Neural cell (in vitro differentiated cells): ENCODE measurements around the gene DOP1B. TPM values are rescaled to one million over a fixed set of nuclear protein-coding genes. Genes with fewer than 3 reads are reported as not detected.

ENCODE experiments used
- H2AFZ ChIP-seq: fragments of 200-600, 300-800 bp; sonication (generic), shearing (Covaris generic); 2 replicates; pipeline ENCODE4 v1.6.0; 2014; ENCODE audit warnings: low read depth, mild to moderate bottlenecking, antibody characterized with exemption, low read length, moderate library complexity
- H3F3A ChIP-seq: fragments of 200-600 bp; shearing (Covaris generic); 2 replicates; pipeline ENCODE4 v1.6.1; 2016; ENCODE audit warnings: mild to moderate bottlenecking, moderate library complexity, mixed read lengths, antibody characterized with exemption, low read length; ENCODE audit not compliant: insufficient read depth, poor library complexity, severe bottlenecking
- H3K27ac ChIP-seq: fragments of 200-600, 300-800 bp; sonication (generic), shearing (Covaris generic); 2 replicates; pipeline ENCODE4 v1.5.1; 2014; ENCODE audit warnings: mild to moderate bottlenecking, low read length, moderate library complexity
- H3K27me3 ChIP-seq: fragments of 300-800, 200-600 bp; sonication (generic), shearing (Covaris generic); 2 replicates; pipeline ENCODE4 v1.6.0; 2014; ENCODE audit warnings: mild to moderate bottlenecking, low read depth, low read length, moderate library complexity; ENCODE audit not compliant: insufficient read depth
- H3K36me3 ChIP-seq: fragments of 300-800, 200-600 bp; sonication (generic), shearing (Covaris generic); 2 replicates; pipeline ENCODE4 v1.5.1; 2014; ENCODE audit warnings: mild to moderate bottlenecking, antibody characterized with exemption, low read length, moderate library complexity; ENCODE audit not compliant: insufficient read depth
- H3K4me2 ChIP-seq: fragments of 300-800, 200-600 bp; sonication (generic), shearing (Covaris generic); 2 replicates; pipeline ENCODE4 v1.6.0; 2014; ENCODE audit warnings: mild to moderate bottlenecking, low read length
- H3K4me3 ChIP-seq: fragments of 300-800, 200-600 bp; sonication (generic), shearing (Covaris generic); 2 replicates; pipeline ENCODE4 v1.5.1; 2014; ENCODE audit warnings: mild to moderate bottlenecking, low read length, moderate library complexity
- H3K79me2 ChIP-seq: fragments of 200-600 bp; shearing (Covaris generic); replicated peaks from 2 replicates; pipeline ENCODE4 v1.6.0; 2014; ENCODE audit warnings: mild to moderate bottlenecking, low read length, moderate library complexity; ENCODE audit not compliant: insufficient read depth
- H3K9ac ChIP-seq: fragments of 300-800, 200-600 bp; sonication (generic), shearing (Covaris generic); 2 replicates; pipeline ENCODE4 v1.6.1; 2016; ENCODE audit warnings: mild to moderate bottlenecking, low read length, mixed read lengths
- H3K9me2 ChIP-seq: fragments of 200-600 bp; shearing (Covaris generic); 2 replicates; pipeline ENCODE4 v1.6.1; 2016; ENCODE audit warnings: mild to moderate bottlenecking, low read length, mixed read lengths; ENCODE audit not compliant: insufficient read depth
- H3K9me3 ChIP-seq: fragments of 200-600, 300-800 bp; sonication (generic), shearing (Covaris generic); 2 replicates; pipeline ENCODE4 v1.6.1; 2016; ENCODE audit warnings: mild to moderate bottlenecking, mixed run types, low read length, moderate library complexity, mixed read lengths
- H4K20me1 ChIP-seq: fragments of 200-600 bp; shearing (Covaris generic); 2 replicates; pipeline ENCODE4 v1.6.1; 2016; ENCODE audit warnings: mild to moderate bottlenecking, mixed run types; ENCODE audit not compliant: insufficient read depth
- EP300 ChIP-seq: fragments of 450-650 bp; conservative IDR thresholded peaks from 2 replicates; pipeline ENCODE4 v1.6.1; 2014; ENCODE audit warnings: antibody characterized with exemption, mild to moderate bottlenecking, moderate library complexity; ENCODE audit not compliant: poor library complexity, severe bottlenecking
- EZH2 ChIP-seq: fragments of 200-600, 300-800 bp; shearing (Covaris generic), sonication (generic); IDR thresholded peaks from 2 replicates; pipeline ENCODE4 v1.6.1; 2014; ENCODE audit warnings: antibody characterized with exemption, low read length, borderline replicate concordance, mild to moderate bottlenecking; ENCODE audit not compliant: insufficient read depth, poor library complexity, severe bottlenecking
- MXI1 ChIP-seq: fragments of 450-650 bp; conservative IDR thresholded peaks from 2 replicates; pipeline ENCODE4 v1.6.1; 2014; ENCODE audit warnings: antibody characterized with exemption, mild to moderate bottlenecking; ENCODE audit not compliant: poor library complexity, severe bottlenecking
- POLR2AphosphoS5 ChIP-seq: IDR thresholded peaks from 2 replicates; pipeline ENCODE4 v1.6.1; 2012
- RAD21 ChIP-seq: fragments of 450-650 bp; conservative IDR thresholded peaks from 2 replicates; pipeline ENCODE4 v1.6.1; 2014; ENCODE audit warnings: antibody characterized with exemption, mild to moderate bottlenecking, moderate library complexity
- SMC3 ChIP-seq: fragments of 450-650 bp; conservative IDR thresholded peaks from 2 replicates; pipeline ENCODE4 v1.6.1; 2014; ENCODE audit warnings: antibody characterized with exemption, mild to moderate bottlenecking, moderate library complexity; ENCODE audit not compliant: poor library complexity
- TAF1 ChIP-seq: IDR thresholded peaks from 2 replicates; pipeline ENCODE4 v1.6.1; 2012; ENCODE audit warnings: low read depth
- polyA plus RNA-seq: library from polyadenylated mRNA; depleted of rRNA; stranded (reverse); fragments of >200 nt; gene quantifications from 2 replicates; pipeline ENCODE4 v1.2.3, GENCODE V29; 2014
- TF ChIP-seq, protein P1 (sequence below): fragments of 450-650 bp; IDR thresholded peaks from 2 replicates; pipeline ENCODE4 v1.5.1; 2014; ENCODE audit warnings: antibody characterized with exemption, mild to moderate bottlenecking, moderate library complexity; ENCODE audit not compliant: poor library complexity, severe bottlenecking
- TF ChIP-seq, protein P2 (sequence below): IDR thresholded peaks from 2 replicates; pipeline ENCODE4 v1.6.1; 2012; ENCODE audit warnings: borderline replicate concordance

The DOP1B gene
- polyA plus RNA-seq, 1 donor from 2014 or later = 14.0 TPM

DNA sequence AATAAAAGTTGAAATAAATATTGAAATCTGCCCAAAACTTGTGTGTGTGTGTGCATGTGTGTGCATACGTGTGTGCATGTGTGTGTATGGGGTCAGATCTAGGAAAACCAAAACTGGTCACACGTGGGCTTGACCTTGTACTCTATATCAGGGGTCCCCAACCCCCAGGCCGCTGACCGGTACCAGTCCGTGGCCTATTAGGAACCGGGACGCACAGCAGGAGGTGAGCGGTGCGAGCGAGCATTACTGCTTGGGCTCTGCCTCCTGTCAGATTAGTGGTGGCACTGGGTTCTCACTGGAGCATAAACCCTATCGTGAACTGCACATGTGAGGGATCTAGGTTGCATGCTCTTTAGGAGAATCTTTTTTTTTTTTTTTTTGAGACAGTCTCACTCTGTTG lies 8.7 kb downstream of the DOP1B start:
- Histone ChIP-seq H3K9me3 (no peaks in the 10 kb centered on the region), H3K9me2 (no peaks in the 10 kb centered on the region), H3K9ac (no peak overlapping the region), H3K4me3 (no peak overlapping the region), H3K27me3 (no peaks in the 10 kb centered on the region), H3K36me3 (no peaks in the 10 kb centered on the region), H4K20me1 (no peaks in the 10 kb centered on the region), H3K79me2 (peaks cover 10% of the 10 kb centered on the region), H3K4me2 (no peak overlapping the region), H2AFZ (no peak overlapping the region), H3K27ac (no peak overlapping the region), H3F3A (no peaks in the 10 kb centered on the region)
- no peak for TF ChIP-seq EZH2
- TF ChIP-seq, protein P1, sequence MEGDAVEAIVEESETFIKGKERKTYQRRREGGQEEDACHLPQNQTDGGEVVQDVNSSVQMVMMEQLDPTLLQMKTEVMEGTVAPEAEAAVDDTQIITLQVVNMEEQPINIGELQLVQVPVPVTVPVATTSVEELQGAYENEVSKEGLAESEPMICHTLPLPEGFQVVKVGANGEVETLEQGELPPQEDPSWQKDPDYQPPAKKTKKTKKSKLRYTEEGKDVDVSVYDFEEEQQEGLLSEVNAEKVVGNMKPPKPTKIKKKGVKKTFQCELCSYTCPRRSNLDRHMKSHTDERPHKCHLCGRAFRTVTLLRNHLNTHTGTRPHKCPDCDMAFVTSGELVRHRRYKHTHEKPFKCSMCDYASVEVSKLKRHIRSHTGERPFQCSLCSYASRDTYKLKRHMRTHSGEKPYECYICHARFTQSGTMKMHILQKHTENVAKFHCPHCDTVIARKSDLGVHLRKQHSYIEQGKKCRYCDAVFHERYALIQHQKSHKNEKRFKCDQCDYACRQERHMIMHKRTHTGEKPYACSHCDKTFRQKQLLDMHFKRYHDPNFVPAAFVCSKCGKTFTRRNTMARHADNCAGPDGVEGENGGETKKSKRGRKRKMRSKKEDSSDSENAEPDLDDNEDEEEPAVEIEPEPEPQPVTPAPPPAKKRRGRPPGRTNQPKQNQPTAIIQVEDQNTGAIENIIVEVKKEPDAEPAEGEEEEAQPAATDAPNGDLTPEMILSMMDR = no peak
- TF ChIP-seq SMC3 = no peak
- no peak for TF ChIP-seq RAD21
- TF ChIP-seq TAF1 = no peak
- no peak for TF ChIP-seq POLR2AphosphoS5
- TF ChIP-seq, protein P2, sequence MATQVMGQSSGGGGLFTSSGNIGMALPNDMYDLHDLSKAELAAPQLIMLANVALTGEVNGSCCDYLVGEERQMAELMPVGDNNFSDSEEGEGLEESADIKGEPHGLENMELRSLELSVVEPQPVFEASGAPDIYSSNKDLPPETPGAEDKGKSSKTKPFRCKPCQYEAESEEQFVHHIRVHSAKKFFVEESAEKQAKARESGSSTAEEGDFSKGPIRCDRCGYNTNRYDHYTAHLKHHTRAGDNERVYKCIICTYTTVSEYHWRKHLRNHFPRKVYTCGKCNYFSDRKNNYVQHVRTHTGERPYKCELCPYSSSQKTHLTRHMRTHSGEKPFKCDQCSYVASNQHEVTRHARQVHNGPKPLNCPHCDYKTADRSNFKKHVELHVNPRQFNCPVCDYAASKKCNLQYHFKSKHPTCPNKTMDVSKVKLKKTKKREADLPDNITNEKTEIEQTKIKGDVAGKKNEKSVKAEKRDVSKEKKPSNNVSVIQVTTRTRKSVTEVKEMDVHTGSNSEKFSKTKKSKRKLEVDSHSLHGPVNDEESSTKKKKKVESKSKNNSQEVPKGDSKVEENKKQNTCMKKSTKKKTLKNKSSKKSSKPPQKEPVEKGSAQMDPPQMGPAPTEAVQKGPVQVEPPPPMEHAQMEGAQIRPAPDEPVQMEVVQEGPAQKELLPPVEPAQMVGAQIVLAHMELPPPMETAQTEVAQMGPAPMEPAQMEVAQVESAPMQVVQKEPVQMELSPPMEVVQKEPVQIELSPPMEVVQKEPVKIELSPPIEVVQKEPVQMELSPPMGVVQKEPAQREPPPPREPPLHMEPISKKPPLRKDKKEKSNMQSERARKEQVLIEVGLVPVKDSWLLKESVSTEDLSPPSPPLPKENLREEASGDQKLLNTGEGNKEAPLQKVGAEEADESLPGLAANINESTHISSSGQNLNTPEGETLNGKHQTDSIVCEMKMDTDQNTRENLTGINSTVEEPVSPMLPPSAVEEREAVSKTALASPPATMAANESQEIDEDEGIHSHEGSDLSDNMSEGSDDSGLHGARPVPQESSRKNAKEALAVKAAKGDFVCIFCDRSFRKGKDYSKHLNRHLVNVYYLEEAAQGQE = no peak
- no peak for TF ChIP-seq MXI1
- TF ChIP-seq EP300 = no peak

DNA sequence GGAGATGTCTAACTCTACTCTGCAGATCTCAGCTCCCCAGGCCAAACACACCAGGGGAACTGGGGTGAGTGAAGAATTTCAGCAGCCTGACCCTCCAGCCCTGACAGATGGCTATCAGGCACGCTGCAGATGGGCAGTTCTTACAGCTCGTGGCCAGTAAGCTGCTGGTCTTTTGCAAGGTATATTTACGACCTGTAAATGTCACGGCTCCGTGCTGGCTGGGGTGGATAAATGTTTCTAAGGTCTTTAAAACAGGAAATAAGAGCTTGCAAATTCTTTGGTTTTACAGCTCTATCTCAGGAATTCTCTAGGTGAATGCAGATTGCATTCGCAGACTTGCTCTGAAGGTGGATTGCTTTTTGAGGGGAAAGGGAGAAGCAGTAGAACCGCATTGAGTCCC lies 10.1 kb downstream of the DOP1B start:
- Histone ChIP-seq H3K27me3 (no peaks in the 10 kb centered on the region), H3K36me3 (no peaks in the 10 kb centered on the region), H3K9me3 (no peaks in the 10 kb centered on the region), H3K27ac (no peak overlapping the region), H3K4me3 (no peak overlapping the region), H4K20me1 (no peaks in the 10 kb centered on the region), H3F3A (no peaks in the 10 kb centered on the region), H3K9me2 (no peaks in the 10 kb centered on the region), H3K9ac (no peak overlapping the region), H2AFZ (no peak overlapping the region), H3K79me2 (peaks cover 3% of the 10 kb centered on the region), H3K4me2 (no peak overlapping the region)
- TF ChIP-seq TAF1 (no peak), EZH2 (no peak), MXI1 (no peak), EP300 (no peak), RAD21 (no peak), SMC3 (no peak), POLR2AphosphoS5 (no peak)
- TF ChIP-seq, protein P1 = no peak
- TF ChIP-seq, protein P2 = no peak
